ENCODE data around the gene LGALS7B.

- TF ChIP-seq CTCF (IDR thresholded peaks at IDR 0.05) (no peak), POLR2AphosphoS5 (IDR thresholded peaks at IDR 0.05; ENCODE audit: low read depth, low read length) (no peak), REST (IDR thresholded peaks at IDR 0.05; ENCODE audit: insufficient read depth in 1 of 2, low read depth in 2 of 2, low read length in 1 of 2) (no peak), TCF7L2 (IDR thresholded peaks at IDR 0.05; ENCODE audit: low read depth, low read length) (no peak), SIN3A (IDR thresholded peaks at IDR 0.05; ENCODE audit: borderline replicate concordance, insufficient read depth, low read depth, low read length) (no peak)
These were observed 19.7 kb downstream of the LGALS7B start for GRCh38 chr19:38808741-38809140.

Measured in Panc1 (cell line).